Measurements from ENCODE around the gene VPREB1. TPM values are rescaled to one million over a fixed set of nuclear protein-coding genes. Genes with fewer than 3 reads are reported as not detected.

The VPREB1 gene
- total RNA-seq, 1 experiment from 2014 or later: not detected

- H3K9me3 ChIP-seq (ENCODE audit: low read depth, low read length, poor library complexity, severe bottlenecking): no peaks in the 10 kb centered on the region
- H3K4me3 ChIP-seq (ENCODE audit: low read depth, low read length, poor library complexity, severe bottlenecking): no peak overlapping the region
- POLR2A ChIA-PET (ENCODE audit: low non-redundant PET): interaction anchor here (0.6 kb wide), 1 partner anchor 87 kb away, joined by 5 read pairs; no protein-coding TSS in a partner anchor
- no peak overlapping the region for H3K27ac ChIP-seq (ENCODE audit: low read depth, low read length, poor library complexity, severe bottlenecking)
- H3K4me1 ChIP-seq (ENCODE audit: insufficient read depth, low read length, poor library complexity, severe bottlenecking): no peaks in the 10 kb centered on the region
- peaks cover 78% of the 10 kb centered on the region for H3K27me3 ChIP-seq (replicated peaks; ENCODE audit: insufficient read depth, low read depth, low read length, poor library complexity)
- no peaks in the 10 kb centered on the region for H3K36me3 ChIP-seq (ENCODE audit: insufficient read depth, low read length, poor library complexity, severe bottlenecking)
- no peak for TF ChIP-seq EZH2 (IDR thresholded peaks at IDR 0.05; ENCODE audit: borderline replicate concordance, low read depth, low read length, poor library complexity, severe bottlenecking)
- TF ChIP-seq, protein P1, sequence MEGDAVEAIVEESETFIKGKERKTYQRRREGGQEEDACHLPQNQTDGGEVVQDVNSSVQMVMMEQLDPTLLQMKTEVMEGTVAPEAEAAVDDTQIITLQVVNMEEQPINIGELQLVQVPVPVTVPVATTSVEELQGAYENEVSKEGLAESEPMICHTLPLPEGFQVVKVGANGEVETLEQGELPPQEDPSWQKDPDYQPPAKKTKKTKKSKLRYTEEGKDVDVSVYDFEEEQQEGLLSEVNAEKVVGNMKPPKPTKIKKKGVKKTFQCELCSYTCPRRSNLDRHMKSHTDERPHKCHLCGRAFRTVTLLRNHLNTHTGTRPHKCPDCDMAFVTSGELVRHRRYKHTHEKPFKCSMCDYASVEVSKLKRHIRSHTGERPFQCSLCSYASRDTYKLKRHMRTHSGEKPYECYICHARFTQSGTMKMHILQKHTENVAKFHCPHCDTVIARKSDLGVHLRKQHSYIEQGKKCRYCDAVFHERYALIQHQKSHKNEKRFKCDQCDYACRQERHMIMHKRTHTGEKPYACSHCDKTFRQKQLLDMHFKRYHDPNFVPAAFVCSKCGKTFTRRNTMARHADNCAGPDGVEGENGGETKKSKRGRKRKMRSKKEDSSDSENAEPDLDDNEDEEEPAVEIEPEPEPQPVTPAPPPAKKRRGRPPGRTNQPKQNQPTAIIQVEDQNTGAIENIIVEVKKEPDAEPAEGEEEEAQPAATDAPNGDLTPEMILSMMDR (conservative IDR thresholded peaks at IDR 0.05; ENCODE audit: low read depth, low read length): peak; percentile 71
- intact Hi-C loops (cut with micrococcal nuclease; ENCODE audit: unreplicated experiment): no loop called here
- no TSS peak for BruUV-seq (replicated peaks)
- CTCF ChIA-PET: no interaction called here
- peak; percentile 45 for DNase-seq (ENCODE audit: low spot score)
Measured at GRCh38 chr22:22201185-22201929, 43.2 kb upstream of the VPREB1 start.

GRCh38 chr22:22201930-22202343, 42.6 kb upstream of the VPREB1 start:
- ChIA-PET CTCF (no interaction called here), POLR2A (ENCODE audit: low non-redundant PET) (interaction anchor here (0.6 kb wide), 1 partner anchor 88 kb away, joined by 5 read pairs; no protein-coding TSS in a partner anchor)
- TF ChIP-seq EZH2 (IDR thresholded peaks at IDR 0.05; ENCODE audit: borderline replicate concordance, low read depth, low read length, poor library complexity, severe bottlenecking): no peak
- TF ChIP-seq, protein P1 (conservative IDR thresholded peaks at IDR 0.05; ENCODE audit: low read depth, low read length): no peak
- Histone ChIP-seq H3K27me3 (replicated peaks; ENCODE audit: insufficient read depth, low read depth, low read length, poor library complexity) (peaks cover 75% of the 10 kb centered on the region), H3K4me1 (ENCODE audit: insufficient read depth, low read length, poor library complexity, severe bottlenecking) (no peaks in the 10 kb centered on the region), H3K27ac (ENCODE audit: low read depth, low read length, poor library complexity, severe bottlenecking) (no peak overlapping the region), H3K9me3 (ENCODE audit: low read depth, low read length, poor library complexity, severe bottlenecking) (no peaks in the 10 kb centered on the region), H3K4me3 (ENCODE audit: low read depth, low read length, poor library complexity, severe bottlenecking) (no peak overlapping the region), H3K36me3 (ENCODE audit: insufficient read depth, low read length, poor library complexity, severe bottlenecking) (no peaks in the 10 kb centered on the region)
- BruUV-seq (replicated peaks): no TSS peak
- intact Hi-C loops (cut with micrococcal nuclease; ENCODE audit: unreplicated experiment): no loop called here
- no peak for DNase-seq (ENCODE audit: low spot score)

DNA sequence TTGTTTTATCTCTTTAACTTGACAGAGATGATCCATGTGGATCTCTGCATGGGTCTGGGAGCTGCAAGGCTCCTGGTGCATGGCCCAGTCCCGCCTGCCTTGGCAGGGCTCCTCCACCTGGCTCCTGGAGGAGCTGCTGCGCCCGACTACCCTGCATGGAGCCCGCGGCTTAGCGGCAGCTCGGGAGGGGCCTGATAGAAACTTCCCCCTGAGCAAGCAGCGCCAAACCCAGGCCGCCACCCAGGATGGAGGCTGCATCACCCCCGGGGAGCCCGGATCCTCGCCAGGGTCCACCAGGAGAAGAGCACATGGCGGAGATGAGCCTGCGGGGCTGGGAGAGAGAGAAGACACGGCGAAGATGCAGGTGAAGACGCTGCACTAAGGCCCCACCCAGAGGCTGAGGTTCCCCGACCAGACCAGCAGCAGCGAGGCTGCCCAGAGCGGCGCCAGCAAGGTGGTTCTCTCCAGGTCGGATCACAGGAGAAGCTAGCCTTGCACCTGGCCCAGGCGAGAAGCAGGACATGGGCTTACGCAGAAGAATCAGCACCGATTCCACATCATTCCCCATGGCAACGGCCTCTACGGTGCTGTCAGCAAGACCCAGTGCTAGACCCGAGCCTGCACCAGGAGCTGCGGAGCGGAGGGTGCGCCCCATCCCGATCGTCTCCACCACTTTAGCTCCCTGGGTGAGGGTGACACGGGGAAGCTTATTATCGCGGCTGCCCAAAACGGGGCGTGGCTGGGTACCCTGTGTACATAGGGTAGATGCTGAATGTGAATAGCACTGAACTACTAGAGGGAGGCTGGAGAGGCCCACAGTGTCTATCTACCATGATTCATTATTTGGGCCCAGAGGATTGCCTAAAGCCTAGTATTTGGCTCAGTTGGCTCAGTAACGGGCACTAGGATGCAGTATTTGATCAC, 41.3 kb upstream of the VPREB1 start:
- no TSS peak for BruUV-seq (replicated peaks)
- ChIA-PET CTCF (interaction anchor here (0.6 kb wide), 1 partner anchor 10 kb away, joined by 4 read pairs; no protein-coding TSS in a partner anchor), POLR2A (ENCODE audit: low non-redundant PET) (no interaction called here)
- peak; percentile 50 for TF ChIP-seq EZH2 (IDR thresholded peaks at IDR 0.05; ENCODE audit: borderline replicate concordance, low read depth, low read length, poor library complexity, severe bottlenecking)
- TF ChIP-seq, protein P1 (conservative IDR thresholded peaks at IDR 0.05; ENCODE audit: low read depth, low read length): no peak
- peaks cover 76% of the 10 kb centered on the region for H3K27me3 ChIP-seq (replicated peaks; ENCODE audit: insufficient read depth, low read depth, low read length, poor library complexity)
- H3K36me3 ChIP-seq (ENCODE audit: insufficient read depth, low read length, poor library complexity, severe bottlenecking): no peaks in the 10 kb centered on the region
- H3K4me1 ChIP-seq (ENCODE audit: insufficient read depth, low read length, poor library complexity, severe bottlenecking): no peaks in the 10 kb centered on the region
- no peak overlapping the region for H3K4me3 ChIP-seq (ENCODE audit: low read depth, low read length, poor library complexity, severe bottlenecking)
- intact Hi-C loops (cut with micrococcal nuclease; ENCODE audit: unreplicated experiment): no loop called here
- H3K9me3 ChIP-seq (ENCODE audit: low read depth, low read length, poor library complexity, severe bottlenecking): no peaks in the 10 kb centered on the region
- DNase-seq (ENCODE audit: low spot score): no peak
- H3K27ac ChIP-seq (ENCODE audit: low read depth, low read length, poor library complexity, severe bottlenecking): no peak overlapping the region
